ENCODE results near the gene LSMEM2. TPM values are rescaled to one million over a fixed set of nuclear protein-coding genes. Genes with fewer than 3 reads are reported as not detected.

The LSMEM2 gene
- total and polyA plus RNA-seq, 7 experiments from 2014 or later = 0.15 TPM; not detected in 6

- intact Hi-C loops (cut with micrococcal nuclease) = loop anchor here (1.0 to 2.0 kb wide), 2 partner anchors 49 to 97 kb away; no protein-coding TSS in a partner anchor
- Histone ChIP-seq H3K27ac (ENCODE audit: low read depth, low read length) (no peak overlapping the region), H3K4me3 (ENCODE audit: low read length) (no peak overlapping the region), H3K36me3 (ENCODE audit: control insufficient read depth in 2 of 3, insufficient read depth in 3 of 3, low read length in 3 of 3) (peaks cover 0 to 18% (median 0%) of the 10 kb centered on the region in 3 experiments), H3K27me3 (ENCODE audit: control insufficient read depth in 2 of 2, insufficient read depth in 2 of 2, low read length in 2 of 2) (no peaks in the 10 kb centered on the region), H3K4me1 (ENCODE audit: control insufficient read depth in 2 of 2, insufficient read depth in 2 of 2, low read length in 2 of 2) (peaks cover 21 to 23% of the 10 kb centered on the region in 2 donors), H3K9me3 (ENCODE audit: control insufficient read depth in 2 of 3, low read length in 3 of 3) (no peaks in the 10 kb centered on the region)
- DNase-seq = no peak
- CTCF ChIA-PET = interaction anchor here (0.6 to 2.7 kb wide), 8 partner anchors 10 to 232 kb away, joined by 3 to 13 read pairs (median 4); partner anchors contain the start of genes HYAL3 and NAA80
- peak overlapping the region in 5 of 9 donors; percentile 34 to 78 (median 51) for H3K27ac Mint-ChIP-seq
- H3K27me3 Mint-ChIP-seq = no peaks in the 10 kb centered on the region
- POLR2A ChIA-PET = interaction anchor here (0.6 to 34.0 kb wide), 6 partner anchors 11 to 383 kb away, joined by 3 to 656 read pairs (median 18); partner anchors contain the start of genes CYB561D2, HYAL3, NAA80 and NPRL2
- H3K36me3 Mint-ChIP-seq = peaks cover 0 to 4% (median 0%) of the 10 kb centered on the region in 5 donors
- no peaks in the 10 kb centered on the region for H3K9me3 Mint-ChIP-seq
- H3K4me3 Mint-ChIP-seq = peak overlapping the region in 1 of 10 donors; percentile 40
- H3K4me1 Mint-ChIP-seq = peaks cover 17 to 53% (median 45%) of the 10 kb centered on the region in 7 donors
- ATAC-seq = no peak
Observed at GRCh38 chr3:50323614-50324199, 44.8 kb downstream of the LSMEM2 start.

GRCh38 chr3:50324351-50325112, 45.6 kb downstream of the LSMEM2 start:
- H3K4me1 ChIP-seq (ENCODE audit: control insufficient read depth in 2 of 2, insufficient read depth in 2 of 2, low read length in 2 of 2) = peaks cover 21 to 23% of the 10 kb centered on the region in 2 donors
- no peaks in the 10 kb centered on the region for H3K27me3 ChIP-seq (ENCODE audit: control insufficient read depth in 2 of 2, insufficient read depth in 2 of 2, low read length in 2 of 2)
- H3K4me3 ChIP-seq (ENCODE audit: low read length) = no peak overlapping the region
- no peaks in the 10 kb centered on the region for H3K9me3 ChIP-seq (ENCODE audit: control insufficient read depth in 2 of 3, low read length in 3 of 3)
- no peaks in the 10 kb centered on the region for H3K27me3 Mint-ChIP-seq
- H3K36me3 Mint-ChIP-seq = peaks cover 0 to 4% (median 0%) of the 10 kb centered on the region in 5 donors
- H3K4me1 Mint-ChIP-seq = peaks cover 17 to 46% (median 39%) of the 10 kb centered on the region in 7 donors
- no peak overlapping the region for H3K27ac ChIP-seq (ENCODE audit: low read depth, low read length)
- ChIA-PET CTCF (interaction anchor here (1.0 to 2.7 kb wide), 9 partner anchors 9 to 129 kb away, joined by 3 to 13 read pairs (median 4); partner anchors contain the start of genes HYAL3 and NAA80), POLR2A (interaction anchor here (0.6 to 34.0 kb wide), 6 partner anchors 10 to 383 kb away, joined by 3 to 656 read pairs (median 6); partner anchors contain the start of genes CYB561D2, HYAL3, NAA80 and NPRL2)
- H3K4me3 Mint-ChIP-seq = peak overlapping the region in 6 of 10 donors; percentile 16 to 75 (median 37)
- ATAC-seq (peak; percentile 28), DNase-seq (peak in 8 of 9 donors; percentile 24 to 67 (median 46))
- peaks cover 0 to 20% (median 0%) of the 10 kb centered on the region in 3 experiments for H3K36me3 ChIP-seq (ENCODE audit: control insufficient read depth in 2 of 3, insufficient read depth in 3 of 3, low read length in 3 of 3)
- H3K27ac Mint-ChIP-seq = peak overlapping the region; percentile 32 to 86 (median 68)
- no peaks in the 10 kb centered on the region for H3K9me3 Mint-ChIP-seq
- intact Hi-C loops (cut with micrococcal nuclease) = loop anchor here (1.0 to 2.0 kb wide), 2 partner anchors 50 to 98 kb away; no protein-coding TSS in a partner anchor

- no peak for DNase-seq
- intact Hi-C loops (cut with micrococcal nuclease) = loop anchor here in 1 of 2 donors (2.0 kb wide), 1 partner anchor 98 kb away; no protein-coding TSS in a partner anchor
- no peaks in the 10 kb centered on the region for H3K27me3 ChIP-seq (ENCODE audit: control insufficient read depth in 2 of 2, insufficient read depth in 2 of 2, low read length in 2 of 2)
- peak overlapping the region in 6 of 9 donors; percentile 10 to 78 (median 34) for H3K27ac Mint-ChIP-seq
- peaks cover 0 to 4% (median 0%) of the 10 kb centered on the region in 5 donors for H3K36me3 Mint-ChIP-seq
- H3K36me3 ChIP-seq (ENCODE audit: control insufficient read depth in 2 of 3, insufficient read depth in 3 of 3, low read length in 3 of 3) = peaks cover 0 to 25% (median 0%) of the 10 kb centered on the region in 3 experiments
- peak overlapping the region in 3 of 10 donors; percentile 6 to 75 (median 18) for H3K4me3 Mint-ChIP-seq
- peaks cover 21 to 22% of the 10 kb centered on the region in 2 donors for H3K4me1 ChIP-seq (ENCODE audit: control insufficient read depth in 2 of 2, insufficient read depth in 2 of 2, low read length in 2 of 2)
- no peak overlapping the region for H3K27ac ChIP-seq (ENCODE audit: low read depth, low read length)
- no peak for ATAC-seq
- no peaks in the 10 kb centered on the region for H3K9me3 Mint-ChIP-seq
- ChIA-PET POLR2A (interaction anchor here (0.6 to 34.0 kb wide), 4 partner anchors 12 to 55 kb away, joined by 3 to 656 read pairs (median 20); partner anchors contain the start of genes CYB561D2, HYAL3, NAA80 and NPRL2), CTCF (interaction anchor here (1.0 to 2.7 kb wide), 5 partner anchors 9 to 129 kb away, joined by 3 to 13 read pairs (median 4); no protein-coding TSS in a partner anchor)
- H3K27me3 Mint-ChIP-seq = no peaks in the 10 kb centered on the region
- H3K9me3 ChIP-seq (ENCODE audit: control insufficient read depth in 2 of 3, low read length in 3 of 3) = no peaks in the 10 kb centered on the region
- peaks cover 13 to 43% (median 33%) of the 10 kb centered on the region in 7 donors for H3K4me1 Mint-ChIP-seq
- H3K4me3 ChIP-seq (ENCODE audit: low read length) = no peak overlapping the region
Observed at GRCh38 chr3:50325113-50325480, 46.2 kb downstream of the LSMEM2 start.

GRCh38 chr3:50325497-50326181, 46.8 kb downstream of the LSMEM2 start:
- Histone ChIP-seq H3K27me3 (ENCODE audit: control insufficient read depth in 2 of 2, insufficient read depth in 2 of 2, low read length in 2 of 2) (no peaks in the 10 kb centered on the region), H3K9me3 (ENCODE audit: control insufficient read depth in 2 of 3, low read length in 3 of 3) (no peaks in the 10 kb centered on the region), H3K27ac (ENCODE audit: low read depth, low read length) (no peak overlapping the region), H3K4me3 (ENCODE audit: low read length) (no peak overlapping the region), H3K36me3 (ENCODE audit: control insufficient read depth in 2 of 3, insufficient read depth in 3 of 3, low read length in 3 of 3) (peaks cover 0 to 31% (median 4%) of the 10 kb centered on the region in 3 experiments), H3K4me1 (ENCODE audit: control insufficient read depth in 2 of 2, insufficient read depth in 2 of 2, low read length in 2 of 2) (peaks cover 17 to 21% of the 10 kb centered on the region in 2 donors)
- Mint-ChIP-seq H3K36me3 (peaks cover 0 to 6% (median 2%) of the 10 kb centered on the region in 5 donors), H3K9me3 (no peaks in the 10 kb centered on the region), H3K4me3 (peak overlapping the region in 4 of 10 donors; percentile 17 to 97 (median 24)), H3K27ac (peak overlapping the region in 2 of 9 donors; percentile 76 to 78), H3K4me1 (peaks cover 7 to 37% (median 28%) of the 10 kb centered on the region in 7 donors), H3K27me3 (no peaks in the 10 kb centered on the region)
- ChIA-PET CTCF (interaction anchor here (1.0 kb wide), 1 partner anchor 130 kb away, joined by 3 read pairs; no protein-coding TSS in a partner anchor), POLR2A (interaction anchor here (3.5 to 34.0 kb wide), 3 partner anchors 11 to 31 kb away, joined by 31 to 656 read pairs (median 52); partner anchors contain the start of genes CYB561D2, HYAL3, NAA80 and NPRL2)
- intact Hi-C loops (cut with micrococcal nuclease) = loop anchor here in 1 of 2 donors (2.0 kb wide), 1 partner anchor 99 kb away; no protein-coding TSS in a partner anchor
- DNase-seq (no peak), ATAC-seq (no peak)

- Histone ChIP-seq H3K9me3 (ENCODE audit: control insufficient read depth in 2 of 3, low read length in 3 of 3) (no peaks in the 10 kb centered on the region), H3K36me3 (ENCODE audit: control insufficient read depth in 2 of 3, insufficient read depth in 3 of 3, low read length in 3 of 3) (peaks cover 0 to 36% (median 9%) of the 10 kb centered on the region in 3 experiments), H3K27me3 (ENCODE audit: control insufficient read depth in 2 of 2, insufficient read depth in 2 of 2, low read length in 2 of 2) (no peaks in the 10 kb centered on the region), H3K4me3 (ENCODE audit: low read length) (no peak overlapping the region), H3K27ac (ENCODE audit: low read depth, low read length) (no peak overlapping the region), H3K4me1 (ENCODE audit: control insufficient read depth in 2 of 2, insufficient read depth in 2 of 2, low read length in 2 of 2) (peaks cover 16 to 21% of the 10 kb centered on the region in 2 donors)
- H3K4me3 Mint-ChIP-seq = peak overlapping the region in 8 of 10 donors; percentile 29 to 97 (median 82)
- POLR2A ChIA-PET = interaction anchor here (1.3 to 34.0 kb wide), 4 partner anchors 11 to 85 kb away, joined by 3 to 656 read pairs (median 42); partner anchors contain the start of genes CYB561D2, HYAL3, NAA80 and NPRL2
- DNase-seq (no peak), ATAC-seq (no peak)
- peaks cover 0 to 8% (median 3%) of the 10 kb centered on the region in 5 donors for H3K36me3 Mint-ChIP-seq
- CTCF ChIA-PET = no interaction called here
- H3K27me3 Mint-ChIP-seq = no peaks in the 10 kb centered on the region
- H3K9me3 Mint-ChIP-seq = no peaks in the 10 kb centered on the region
- intact Hi-C loops (cut with micrococcal nuclease) = no loop called here
- peaks cover 7 to 35% (median 27%) of the 10 kb centered on the region in 7 donors for H3K4me1 Mint-ChIP-seq
- H3K27ac Mint-ChIP-seq = peak overlapping the region in 1 of 9 donors; percentile 76
Observed at GRCh38 chr3:50326182-50326541, 47.3 kb downstream of the LSMEM2 start.
